CD14-positive monocyte (primary cell): Measurements from ENCODE around the gene MAP1LC3B. TPM values are rescaled to one million over a fixed set of nuclear protein-coding genes. Genes with fewer than 3 reads are reported as not detected.

Experiments used
- DNase-seq, 3 donors: peaks; one replicate each; pipeline ENCODE4 v3.0.0-alpha.2; 2011 to 2022
- H2AFZ ChIP-seq: 2 replicates; pipeline ENCODE4 v1.6.0; 2012; ENCODE audit warnings: mild to moderate bottlenecking, low read depth, low read length, inconsistent platforms; ENCODE audit not compliant: insufficient read depth, poor library complexity, severe bottlenecking
- H3K27ac ChIP-seq, 2 donors: 1 replicate in 1 of 2; 2 replicates in 1 of 2; pipeline ENCODE4 v1.5.1; 2012 to 2013; ENCODE audit warnings: low read length in 2 of 2, control low read depth in 1 of 2, inconsistent platforms in 1 of 2, low read depth in 1 of 2, mild to moderate bottlenecking in 1 of 2
- H3K27me3 ChIP-seq, 2 donors: one replicate each; pipeline versions ENCODE4 v1.6.0 to v1.6.1; 2011 to 2013; ENCODE audit warnings: low read length in 2 of 2; ENCODE audit not compliant: control insufficient read depth in 2 of 2, insufficient read depth in 2 of 2
- H3K36me3 ChIP-seq, 2 donors: replicated peaks in 1 of 2; 1 replicate in 1 of 2; 2 replicates in 1 of 2; pipeline versions ENCODE4 v1.5.1 to v1.6.1; 2012 to 2013; ENCODE audit warnings: low read length in 2 of 2, control low read depth in 1 of 2, inconsistent platforms in 1 of 2, mild to moderate bottlenecking in 1 of 2; ENCODE audit not compliant: insufficient read depth in 2 of 2, control insufficient read depth in 1 of 2
- H3K4me1 ChIP-seq, 2 donors: 1 replicate in 1 of 2; 2 replicates in 1 of 2; pipeline versions ENCODE4 v1.5.1 to v1.6.1; 2012 to 2013; ENCODE audit warnings: low read length in 2 of 2, control low read depth in 1 of 2, inconsistent platforms in 1 of 2, mild to moderate bottlenecking in 1 of 2, moderate library complexity in 1 of 2; ENCODE audit not compliant: insufficient read depth in 2 of 2, control insufficient read depth in 1 of 2
- H3K4me2 ChIP-seq: replicated peaks from 2 replicates; pipeline ENCODE3; 2012; ENCODE audit warnings: low read length, moderate library complexity, mild to moderate bottlenecking; ENCODE audit not compliant: poor library complexity, severe bottlenecking; ENCODE audit errors: extremely low read depth
- H3K4me3 ChIP-seq, 3 experiments: fragments of 200-600 bp in 1 of 3; sonication (generic) in 1 of 3; replicated peaks in 1 of 3; 1 replicate in 2 of 3; 2 replicates in 1 of 3; pipeline ENCODE4 v1.5.1; 2011 to 2013; ENCODE audit warnings: low read length in 3 of 3, mild to moderate bottlenecking in 3 of 3, control low read depth in 2 of 3, low read depth in 2 of 3, inconsistent platforms in 1 of 3, moderate library complexity in 1 of 3
- H3K79me2 ChIP-seq: 2 replicates; pipeline ENCODE4 v1.6.0; 2012; ENCODE audit warnings: mild to moderate bottlenecking, control low read depth, inconsistent platforms, low read length, moderate library complexity; ENCODE audit not compliant: insufficient read depth
- H3K9ac ChIP-seq: 2 replicates; pipeline ENCODE4 v1.6.0; 2017; ENCODE audit warnings: low read length, mild to moderate bottlenecking; ENCODE audit not compliant: insufficient read depth, poor library complexity, severe bottlenecking
- H3K9me3 ChIP-seq, 2 donors: replicated peaks in 1 of 2; 1 replicate in 1 of 2; 2 replicates in 1 of 2; pipeline versions ENCODE4 v1.5.1 to v1.6.1; 2012 to 2013; ENCODE audit warnings: low read length in 2 of 2, control low read depth in 1 of 2; ENCODE audit not compliant: control insufficient read depth in 1 of 2, insufficient read depth in 1 of 2
- H4K20me1 ChIP-seq: 2 replicates; pipeline ENCODE4 v1.6.0; 2012; ENCODE audit warnings: mild to moderate bottlenecking, low read length, control low read depth, moderate library complexity; ENCODE audit not compliant: insufficient read depth
- H3K27ac Mint-ChIP-seq, 7 donors: one replicate each; pipeline ENCODE4 v1.8.0; 2020; ENCODE audit warnings: mild to moderate bottlenecking in 7 of 7, mixed read lengths in 7 of 7, moderate library complexity in 6 of 7, inconsistent platforms in 2 of 7
- H3K27me3 Mint-ChIP-seq, 3 donors: one replicate each; pipeline ENCODE4 v1.8.0; 2021 to 2022; ENCODE audit warnings: low read depth in 3 of 3, mild to moderate bottlenecking in 3 of 3, mixed read lengths in 3 of 3, moderate library complexity in 3 of 3, inconsistent platforms in 1 of 3
- H3K36me3 Mint-ChIP-seq, 2 donors: one replicate each; pipeline ENCODE4 v1.8.0; 2020; ENCODE audit warnings: mixed read lengths in 2 of 2, inconsistent platforms in 1 of 2, mild to moderate bottlenecking in 1 of 2
- H3K4me1 Mint-ChIP-seq: one replicate; pipeline ENCODE4 v1.8.0; 2020; ENCODE audit warnings: mild to moderate bottlenecking, mixed read lengths
- H3K4me3 Mint-ChIP-seq, 2 donors: one replicate each; pipeline ENCODE4 v1.8.0; 2020; ENCODE audit warnings: mild to moderate bottlenecking in 2 of 2, mixed read lengths in 2 of 2, moderate library complexity in 1 of 2
- H3K9me3 Mint-ChIP-seq, 7 donors: one replicate each; pipeline ENCODE4 v1.8.0; 2020 to 2022; ENCODE audit warnings: mixed read lengths in 7 of 7, mild to moderate bottlenecking in 6 of 7, moderate library complexity in 6 of 7, inconsistent platforms in 2 of 7
- WGBS: methylation state at CpG from one replicate; pipeline ENCODE4 v1.1.5; 2013; ENCODE audit warnings: missing lambda C conversion rate; ENCODE audit not compliant: insufficient coverage; 5-methylcytosine and 5-hydroxymethylcytosine counted together
- intact Hi-C, 2 donors: fragments of 100-400 bp; cut with micrococcal nuclease; formaldehyde crosslinking; loops; one replicate each; pipeline versions ENCODE4 v1.15.0 to v1.15.1; 2023
- polyA plus RNA-seq, 3 donors: library from polyadenylated mRNA; depleted of rRNA in 1 of 3; unstranded in 2 of 3; stranded (reverse) in 1 of 3; fragments of 300-500 nt in 2 of 3; fragments of >200 nt in 1 of 3; fragmentation: Illumina TruSeq in 2 of 3; gene quantifications; 1 replicate in 2 of 3; 2 replicates in 1 of 3; pipeline ENCODE4 v1.2.3, GENCODE V29; 2012 to 2021
- TF ChIP-seq, protein P1 (sequence below): fragments of 200-600 bp; IDR thresholded peaks from one replicate; pipeline ENCODE4 v1.8.0; 2022; ENCODE audit warnings: antibody characterized with exemption, mild to moderate bottlenecking

The MAP1LC3B gene
- polyA plus RNA-seq, 3 donors: 102 to 147 (median 140) TPM

DNA sequence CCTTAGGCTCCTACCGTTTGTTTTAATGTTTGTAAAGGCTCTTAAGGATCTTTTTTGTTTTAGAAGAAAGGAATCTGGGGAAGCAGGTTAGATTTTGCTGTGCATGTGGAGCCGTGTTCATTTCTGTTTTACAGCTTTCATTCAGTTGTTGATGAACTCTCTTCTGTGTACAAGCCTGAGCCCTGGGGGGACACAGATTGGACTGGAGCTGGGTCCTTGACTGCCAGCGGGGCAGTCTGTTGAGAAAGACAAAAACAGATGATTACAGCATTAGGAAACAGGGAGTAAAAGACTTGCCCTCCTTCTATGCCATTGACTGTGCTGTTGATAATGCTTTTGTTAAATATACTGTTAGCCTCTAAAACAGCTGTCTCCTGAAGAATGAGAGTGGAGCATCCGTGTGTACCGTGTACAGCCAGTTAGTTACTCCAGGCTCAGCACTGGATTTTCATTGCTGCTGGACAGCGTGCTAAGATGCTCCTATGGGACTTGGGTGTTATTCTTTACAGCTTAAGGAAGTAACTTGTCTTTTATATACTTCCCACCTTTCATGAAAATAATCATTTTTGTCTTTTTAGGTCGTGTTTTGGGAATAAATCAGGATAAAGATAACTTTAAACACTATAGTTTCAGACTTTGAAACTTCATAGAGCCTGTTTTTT, 3.2 kb downstream of the MAP1LC3B start:
- WGBS: 70% methylated on average over 2 of the region's 7 CpGs
- TF ChIP-seq, protein P1, sequence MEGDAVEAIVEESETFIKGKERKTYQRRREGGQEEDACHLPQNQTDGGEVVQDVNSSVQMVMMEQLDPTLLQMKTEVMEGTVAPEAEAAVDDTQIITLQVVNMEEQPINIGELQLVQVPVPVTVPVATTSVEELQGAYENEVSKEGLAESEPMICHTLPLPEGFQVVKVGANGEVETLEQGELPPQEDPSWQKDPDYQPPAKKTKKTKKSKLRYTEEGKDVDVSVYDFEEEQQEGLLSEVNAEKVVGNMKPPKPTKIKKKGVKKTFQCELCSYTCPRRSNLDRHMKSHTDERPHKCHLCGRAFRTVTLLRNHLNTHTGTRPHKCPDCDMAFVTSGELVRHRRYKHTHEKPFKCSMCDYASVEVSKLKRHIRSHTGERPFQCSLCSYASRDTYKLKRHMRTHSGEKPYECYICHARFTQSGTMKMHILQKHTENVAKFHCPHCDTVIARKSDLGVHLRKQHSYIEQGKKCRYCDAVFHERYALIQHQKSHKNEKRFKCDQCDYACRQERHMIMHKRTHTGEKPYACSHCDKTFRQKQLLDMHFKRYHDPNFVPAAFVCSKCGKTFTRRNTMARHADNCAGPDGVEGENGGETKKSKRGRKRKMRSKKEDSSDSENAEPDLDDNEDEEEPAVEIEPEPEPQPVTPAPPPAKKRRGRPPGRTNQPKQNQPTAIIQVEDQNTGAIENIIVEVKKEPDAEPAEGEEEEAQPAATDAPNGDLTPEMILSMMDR: no peak
- no peak overlapping the region for H3K4me3 Mint-ChIP-seq

DNA sequence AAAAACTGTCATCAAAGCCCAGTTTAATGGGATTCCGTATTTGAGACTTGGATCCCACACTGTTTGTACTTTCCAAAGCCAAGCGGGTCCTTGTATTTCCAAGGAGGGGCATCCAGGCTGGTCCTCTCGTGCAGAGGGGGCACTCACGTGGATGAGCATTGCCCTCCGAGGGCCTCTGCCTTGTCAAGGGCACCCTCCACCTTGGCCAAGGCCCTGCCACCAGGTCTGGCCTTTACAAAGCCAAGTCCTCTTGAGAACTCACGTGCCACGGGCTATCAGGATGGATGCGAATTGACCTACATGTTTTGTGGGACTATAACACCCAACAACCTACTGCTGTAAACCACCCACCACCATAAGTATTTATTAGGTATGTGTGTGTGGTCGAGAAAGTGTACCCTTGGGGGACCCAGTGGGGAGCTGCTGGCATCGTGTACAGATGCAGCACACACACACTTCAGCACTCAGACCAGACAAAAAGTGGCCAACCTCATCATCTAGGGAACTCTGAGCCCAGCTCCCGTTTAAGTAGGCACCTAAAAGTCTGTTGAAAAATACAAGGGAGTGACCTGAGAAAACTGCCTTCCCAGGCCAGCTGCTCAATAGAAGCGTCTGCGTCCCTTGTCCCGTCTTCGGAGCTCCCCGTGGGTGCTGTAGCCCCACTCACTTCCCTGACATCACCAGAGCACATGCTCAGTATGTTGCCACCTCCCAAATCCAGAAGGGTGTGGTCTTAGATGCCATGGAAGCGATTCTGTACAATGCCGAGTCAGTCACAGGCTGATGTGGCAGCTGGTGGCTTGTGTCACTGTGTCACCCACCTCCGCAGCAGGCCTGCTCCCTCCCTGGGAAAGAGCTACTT, 12.9 kb downstream of the MAP1LC3B start:
- Histone ChIP-seq H3K79me2 (no peaks in the 10 kb centered on the region), H4K20me1 (peaks cover 55% of the 10 kb centered on the region), H3K36me3 (peaks cover 44 to 60% of the 10 kb centered on the region in 2 donors), H3K27ac (no peak overlapping the region), H3K4me2 (no peak overlapping the region), H3K4me1 (peaks cover 7 to 17% of the 10 kb centered on the region in 2 donors), H3K4me3 (no peak overlapping the region), H2AFZ (no peak overlapping the region), H3K9me3 (no peaks in the 10 kb centered on the region), H3K27me3 (no peaks in the 10 kb centered on the region), H3K9ac (no peak overlapping the region)
- Mint-ChIP-seq H3K36me3 (peaks cover 66 to 85% of the 10 kb centered on the region in 2 donors), H3K27me3 (peaks cover 2 to 3% (median 2%) of the 10 kb centered on the region in 3 donors), H3K27ac (peak overlapping the region in 3 of 7 donors; percentile 42 to 64 (median 54)), H3K4me3 (no peak overlapping the region), H3K4me1 (peaks cover 12% of the 10 kb centered on the region), H3K9me3 (no peaks in the 10 kb centered on the region)
- 94% methylated on average over 13 of the region's 19 CpGs for WGBS
- peak in 1 of 3 donors; percentile 24 for DNase-seq
- TF ChIP-seq, protein P1: no peak
- intact Hi-C loops: no loop called here

More for the DNA sequence above, 3.2 kb downstream of the MAP1LC3B start:
- peaks cover 16 to 23% of the 10 kb centered on the region in 2 donors for H3K36me3 ChIP-seq
- H3K9me3 ChIP-seq: no peaks in the 10 kb centered on the region
- no peak overlapping the region for H3K27ac ChIP-seq
- intact Hi-C loops: no loop called here
- no peak overlapping the region for H3K4me3 ChIP-seq
- peaks cover 0 to 2% (median 1%) of the 10 kb centered on the region in 3 donors for H3K27me3 Mint-ChIP-seq
- H4K20me1 ChIP-seq: peaks cover 76% of the 10 kb centered on the region
- peaks cover 27 to 34% of the 10 kb centered on the region in 2 donors for H3K4me1 ChIP-seq
- no peak for DNase-seq
- no peaks in the 10 kb centered on the region for H3K9me3 Mint-ChIP-seq
- H3K79me2 ChIP-seq: peaks cover 63% of the 10 kb centered on the region
- no peak overlapping the region for H3K9ac ChIP-seq
- no peak overlapping the region for H2AFZ ChIP-seq
- peaks cover 44 to 47% of the 10 kb centered on the region in 2 donors for H3K36me3 Mint-ChIP-seq
- peak overlapping the region in 3 of 7 donors; percentile 18 to 74 (median 45) for H3K27ac Mint-ChIP-seq
- H3K4me1 Mint-ChIP-seq: peaks cover 31% of the 10 kb centered on the region
- H3K27me3 ChIP-seq: no peaks in the 10 kb centered on the region
- H3K4me2 ChIP-seq: no peak overlapping the region
